SK-N-SH treated with all-trans-retinoic acid at 6 μM for 48 hours (cell line): Measurements from ENCODE around the gene GOLGA1.

Experiments
- GLIS3 ChIP-seq: fragments of 250-450 bp; sonication (Bioruptor Pico); IDR thresholded peaks from 2 replicates; pipeline ENCODE4 v1.5.0; 2020; ENCODE audit warnings: mild to moderate bottlenecking, moderate library complexity
- ZNF70 ChIP-seq: fragments of 450-650 bp; formaldehyde crosslinking; IDR thresholded peaks from 2 replicates; pipeline ENCODE4 v1.5.0; 2020; ENCODE audit warnings: mild to moderate bottlenecking, moderate library complexity
- TF ChIP-seq, protein P1 (sequence below): fragments of 250-450 bp; sonication (Bioruptor Pico); IDR thresholded peaks from 2 replicates; pipeline ENCODE4 v1.5.0; 2020; ENCODE audit warnings: mild to moderate bottlenecking, moderate library complexity
- TF ChIP-seq, protein P2 (sequence below): fragments of 250-450 bp; sonication (Bioruptor Pico); IDR thresholded peaks from 2 replicates; pipeline ENCODE4 v1.5.1; 2020; ENCODE audit warnings: low read depth, mild to moderate bottlenecking, moderate library complexity
- TF ChIP-seq, protein P3 (sequence below): fragments of 250-450 bp; sonication (Bioruptor Pico); IDR thresholded peaks from 2 replicates; pipeline ENCODE4 v1.8.0; 2021; ENCODE audit warnings: low read depth, mild to moderate bottlenecking, moderate library complexity, borderline replicate concordance

DNA sequence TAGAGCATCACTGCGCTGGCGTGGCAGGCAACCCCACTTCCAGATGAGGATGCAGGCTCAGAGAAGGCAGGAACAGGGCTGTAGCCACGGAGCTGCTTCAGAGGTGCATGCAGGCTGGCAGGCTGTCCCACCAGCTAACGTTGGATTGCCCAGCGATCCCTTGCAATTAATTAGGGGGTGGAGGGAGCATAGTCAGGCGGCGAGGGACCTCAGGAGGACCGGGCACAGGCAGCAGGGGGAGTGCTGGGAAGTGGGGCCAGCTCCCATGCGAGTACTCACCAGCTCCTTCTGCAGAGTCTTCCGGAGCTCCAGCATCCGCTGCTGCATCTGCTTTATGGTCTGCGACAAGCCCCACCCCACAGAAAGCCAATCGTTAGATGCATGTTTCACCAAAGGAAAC is 58.7 kb downstream of the GOLGA1 start:
- TF ChIP-seq, protein P1, sequence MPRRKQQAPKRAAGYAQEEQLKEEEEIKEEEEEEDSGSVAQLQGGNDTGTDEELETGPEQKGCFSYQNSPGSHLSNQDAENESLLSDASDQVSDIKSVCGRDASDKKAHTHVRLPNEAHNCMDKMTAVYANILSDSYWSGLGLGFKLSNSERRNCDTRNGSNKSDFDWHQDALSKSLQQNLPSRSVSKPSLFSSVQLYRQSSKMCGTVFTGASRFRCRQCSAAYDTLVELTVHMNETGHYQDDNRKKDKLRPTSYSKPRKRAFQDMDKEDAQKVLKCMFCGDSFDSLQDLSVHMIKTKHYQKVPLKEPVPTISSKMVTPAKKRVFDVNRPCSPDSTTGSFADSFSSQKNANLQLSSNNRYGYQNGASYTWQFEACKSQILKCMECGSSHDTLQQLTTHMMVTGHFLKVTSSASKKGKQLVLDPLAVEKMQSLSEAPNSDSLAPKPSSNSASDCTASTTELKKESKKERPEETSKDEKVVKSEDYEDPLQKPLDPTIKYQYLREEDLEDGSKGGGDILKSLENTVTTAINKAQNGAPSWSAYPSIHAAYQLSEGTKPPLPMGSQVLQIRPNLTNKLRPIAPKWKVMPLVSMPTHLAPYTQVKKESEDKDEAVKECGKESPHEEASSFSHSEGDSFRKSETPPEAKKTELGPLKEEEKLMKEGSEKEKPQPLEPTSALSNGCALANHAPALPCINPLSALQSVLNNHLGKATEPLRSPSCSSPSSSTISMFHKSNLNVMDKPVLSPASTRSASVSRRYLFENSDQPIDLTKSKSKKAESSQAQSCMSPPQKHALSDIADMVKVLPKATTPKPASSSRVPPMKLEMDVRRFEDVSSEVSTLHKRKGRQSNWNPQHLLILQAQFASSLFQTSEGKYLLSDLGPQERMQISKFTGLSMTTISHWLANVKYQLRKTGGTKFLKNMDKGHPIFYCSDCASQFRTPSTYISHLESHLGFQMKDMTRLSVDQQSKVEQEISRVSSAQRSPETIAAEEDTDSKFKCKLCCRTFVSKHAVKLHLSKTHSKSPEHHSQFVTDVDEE (CRISPR knock-in tag), result no peak
- TF ChIP-seq ZNF70 (CRISPR knock-in tag) (no peak), GLIS3 (CRISPR knock-in tag) (no peak)
- TF ChIP-seq, protein P2, sequence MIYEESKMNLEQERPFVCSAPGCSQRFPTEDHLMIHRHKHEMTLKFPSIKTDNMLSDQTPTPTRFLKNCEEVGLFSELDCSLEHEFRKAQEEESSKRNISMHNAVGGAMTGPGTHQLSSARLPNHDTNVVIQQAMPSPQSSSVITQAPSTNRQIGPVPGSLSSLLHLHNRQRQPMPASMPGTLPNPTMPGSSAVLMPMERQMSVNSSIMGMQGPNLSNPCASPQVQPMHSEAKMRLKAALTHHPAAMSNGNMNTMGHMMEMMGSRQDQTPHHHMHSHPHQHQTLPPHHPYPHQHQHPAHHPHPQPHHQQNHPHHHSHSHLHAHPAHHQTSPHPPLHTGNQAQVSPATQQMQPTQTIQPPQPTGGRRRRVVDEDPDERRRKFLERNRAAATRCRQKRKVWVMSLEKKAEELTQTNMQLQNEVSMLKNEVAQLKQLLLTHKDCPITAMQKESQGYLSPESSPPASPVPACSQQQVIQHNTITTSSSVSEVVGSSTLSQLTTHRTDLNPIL (CRISPR knock-in tag), result no peak
- TF ChIP-seq, protein P3, sequence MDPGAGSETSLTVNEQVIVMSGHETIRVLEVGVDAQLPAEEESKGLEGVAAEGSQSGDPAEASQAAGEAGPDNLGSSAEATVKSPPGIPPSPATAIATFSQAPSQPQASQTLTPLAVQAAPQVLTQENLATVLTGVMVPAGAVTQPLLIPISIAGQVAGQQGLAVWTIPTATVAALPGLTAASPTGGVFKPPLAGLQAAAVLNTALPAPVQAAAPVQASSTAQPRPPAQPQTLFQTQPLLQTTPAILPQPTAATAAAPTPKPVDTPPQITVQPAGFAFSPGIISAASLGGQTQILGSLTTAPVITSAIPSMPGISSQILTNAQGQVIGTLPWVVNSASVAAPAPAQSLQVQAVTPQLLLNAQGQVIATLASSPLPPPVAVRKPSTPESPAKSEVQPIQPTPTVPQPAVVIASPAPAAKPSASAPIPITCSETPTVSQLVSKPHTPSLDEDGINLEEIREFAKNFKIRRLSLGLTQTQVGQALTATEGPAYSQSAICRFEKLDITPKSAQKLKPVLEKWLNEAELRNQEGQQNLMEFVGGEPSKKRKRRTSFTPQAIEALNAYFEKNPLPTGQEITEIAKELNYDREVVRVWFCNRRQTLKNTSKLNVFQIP (CRISPR knock-in tag), result no peak
